DMS53 (cell line): ENCODE measurements around the gene TBP.
"Not testable (repeated sequence)": the region's sequence is repeated elsewhere in the genome, so short reads cannot be mapped to it uniquely, and the experiment has no call there.

ENCODE experiments used
- DNase-seq: peaks from one replicate; lab custom pipeline; 2025; lab: John Stamatoyannopoulos, UW

The TBP gene

DNA sequence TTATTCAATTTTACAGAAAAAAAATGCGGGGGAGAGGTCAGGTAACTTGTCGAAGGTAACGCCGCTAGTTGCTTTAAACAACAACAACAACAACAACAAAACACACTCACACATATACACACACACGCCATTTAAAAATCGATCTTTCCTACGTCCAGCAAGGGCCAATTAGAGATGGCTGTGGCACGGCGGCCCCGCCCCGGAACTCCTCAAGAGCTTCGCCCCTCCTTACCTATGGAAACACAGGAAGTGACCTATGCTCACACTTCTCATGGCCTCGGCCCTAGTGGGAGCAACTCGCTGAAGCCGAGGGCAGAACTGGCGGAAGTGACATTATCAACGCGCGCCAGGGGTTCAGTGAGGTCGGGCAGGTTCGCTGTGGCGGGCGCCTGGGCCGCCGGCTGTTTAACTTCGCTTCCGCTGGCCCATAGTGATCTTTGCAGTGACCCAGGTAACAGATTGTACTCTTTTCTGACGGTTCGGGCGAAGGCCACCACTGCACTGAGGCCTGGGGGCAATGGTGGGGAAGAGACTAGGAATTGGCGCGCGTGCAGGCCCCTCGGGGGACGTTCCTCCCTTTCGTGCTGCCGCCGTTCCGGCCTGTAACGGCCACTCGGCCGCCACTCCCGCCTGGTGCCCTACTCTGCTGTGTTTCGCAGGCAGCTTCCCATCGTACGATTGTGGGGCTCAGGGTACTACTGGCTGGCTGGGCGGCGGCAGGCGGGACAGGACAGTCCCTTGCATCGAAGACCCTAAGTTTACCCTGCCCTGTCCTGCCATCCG, at the start of gene TBP:
TBP (plus strand) TSS at position 357 of the 783 bp plus-strand sequence. CDS start 2,661 bp downstream, outside the sequence.
- DNase-seq = peak; percentile 98

DNA sequence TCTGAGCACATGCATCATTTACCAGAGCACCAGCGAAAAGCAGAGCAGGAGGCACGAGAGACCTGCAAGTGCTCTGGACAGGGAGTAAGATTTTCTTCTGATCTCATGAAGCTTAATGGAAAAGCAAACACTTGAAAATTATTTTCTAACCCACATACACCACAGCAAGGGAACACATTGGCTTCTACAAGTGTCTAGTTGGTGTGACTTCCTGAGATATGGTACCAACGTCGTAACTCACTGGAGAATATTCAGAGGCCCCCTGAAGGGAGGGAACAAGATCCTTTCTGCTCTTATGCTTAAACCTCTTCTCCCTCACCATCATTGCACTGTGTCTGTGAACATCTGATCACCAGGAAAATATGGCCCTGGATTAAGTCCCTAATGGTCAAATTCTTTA, 49.7 kb upstream of the TBP start:
- peak; percentile 60 for DNase-seq

DNA sequence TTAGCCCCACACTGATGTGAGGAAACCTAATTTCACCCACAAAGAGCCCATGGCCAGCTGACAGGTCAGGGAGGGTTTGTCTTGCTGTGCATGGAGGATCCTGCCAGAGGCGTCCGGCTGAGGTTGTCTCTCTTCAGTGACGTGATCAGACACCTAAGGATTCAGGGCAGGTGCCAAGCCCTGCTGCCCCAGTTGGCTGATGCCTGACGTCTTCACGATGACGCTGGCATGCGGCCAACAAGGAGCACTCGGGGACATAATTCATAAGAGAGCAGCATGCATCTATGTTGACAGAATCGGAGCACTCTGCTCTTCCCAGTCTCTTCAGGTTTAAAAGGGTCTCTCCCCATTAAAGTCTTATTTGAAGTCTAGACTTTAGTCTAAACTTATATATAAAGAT, 48.9 kb upstream of the TBP start:
- DNase-seq = peak; percentile 80

DNA sequence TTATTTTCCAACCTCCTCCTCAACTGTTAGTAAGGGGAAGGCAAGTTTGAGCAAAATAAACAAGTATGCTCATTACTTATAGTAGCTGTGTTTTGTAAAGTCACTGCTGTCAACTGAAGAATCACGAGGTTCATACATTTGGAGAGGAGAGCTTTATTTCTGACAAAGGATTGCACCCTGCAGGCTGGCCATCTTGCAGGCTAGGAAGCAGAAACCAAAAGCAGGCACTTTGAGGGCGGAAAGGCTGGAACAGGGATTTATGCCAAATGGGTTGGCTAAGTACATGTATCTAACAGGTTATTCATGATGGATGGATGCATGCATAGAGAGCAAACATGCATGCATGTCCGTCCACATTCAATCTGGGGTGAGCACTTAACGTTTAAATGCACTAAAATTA, 47.7 kb upstream of the TBP start:
- DNase-seq = no peak

DNA sequence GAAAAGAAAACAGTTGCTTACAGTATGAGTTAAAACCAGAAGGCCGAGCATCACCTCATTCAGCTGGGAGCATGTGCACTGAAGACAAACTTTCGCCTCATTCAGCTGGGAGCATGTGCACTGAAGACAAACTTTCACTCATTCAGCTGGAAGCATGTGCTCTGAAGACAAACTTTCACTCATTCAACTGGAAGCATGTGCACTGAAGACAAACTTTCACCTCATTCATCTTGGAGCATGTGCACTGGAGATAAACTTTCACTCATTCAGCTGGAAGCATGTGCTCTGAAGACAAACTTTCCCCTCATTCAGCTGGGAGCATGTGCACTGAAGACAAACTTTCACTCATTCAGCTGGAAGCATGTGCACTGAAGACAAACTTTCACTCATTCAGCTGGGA, 46.4 kb upstream of the TBP start:
- not testable (repeated sequence) for DNase-seq

DNA sequence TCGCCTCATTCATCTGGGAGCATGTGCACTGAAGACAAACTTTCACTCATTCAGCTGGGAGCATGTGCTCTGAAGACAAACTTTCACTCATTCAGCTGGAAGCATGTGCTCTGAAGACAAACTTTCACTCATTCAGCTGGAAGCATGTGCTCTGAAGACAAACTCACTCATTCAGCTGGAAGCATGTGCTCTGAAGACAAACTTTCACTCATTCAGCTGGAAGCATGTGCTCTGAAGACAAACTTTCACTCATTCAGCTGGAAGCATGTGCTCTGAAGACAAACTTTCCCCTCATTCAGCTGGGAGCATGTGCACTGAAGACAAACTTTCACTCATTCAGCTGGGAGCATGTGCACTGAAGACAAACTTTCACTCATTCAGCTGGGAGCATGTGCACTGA, 45.9 kb upstream of the TBP start:
- DNase-seq = not testable (repeated sequence)

DNA sequence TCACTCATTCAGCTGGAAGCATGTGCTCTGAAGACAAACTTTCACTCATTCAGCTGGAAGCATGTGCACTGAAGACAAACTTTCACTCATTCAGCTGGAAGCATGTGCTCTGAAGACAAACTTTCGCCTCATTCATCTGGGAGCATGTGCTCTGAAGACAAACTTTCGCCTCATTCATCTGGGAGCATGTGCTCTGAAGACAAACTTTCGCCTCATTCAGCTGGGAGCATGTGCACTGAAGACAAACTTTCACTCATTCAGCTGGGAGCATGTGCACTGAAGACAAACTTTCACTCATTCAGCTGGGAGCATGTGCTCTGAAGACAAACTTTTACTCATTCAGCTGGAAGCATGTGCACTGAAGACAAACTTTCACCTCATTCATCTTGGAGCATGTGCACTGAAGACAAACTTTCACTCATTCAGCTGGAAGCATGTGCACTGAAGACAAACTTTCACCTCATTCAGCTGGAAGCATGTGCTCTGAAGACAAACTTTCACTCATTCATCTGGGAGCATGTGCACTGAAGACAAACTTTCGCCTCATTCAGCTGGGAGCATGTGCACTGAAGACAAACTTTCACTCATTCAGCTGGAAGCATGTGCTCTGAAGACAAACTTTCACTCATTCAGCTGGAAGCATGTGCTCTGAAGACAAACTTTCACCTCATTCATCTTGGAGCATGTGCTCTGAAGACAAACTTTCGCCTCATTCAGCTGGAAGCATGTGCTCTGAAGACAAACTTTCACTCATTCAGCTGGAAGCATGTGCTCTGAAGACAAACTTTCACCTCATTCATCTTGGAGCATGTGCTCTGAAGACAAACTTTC, 45.1 kb upstream of the TBP start:
- not testable (repeated sequence) for DNase-seq

DNA sequence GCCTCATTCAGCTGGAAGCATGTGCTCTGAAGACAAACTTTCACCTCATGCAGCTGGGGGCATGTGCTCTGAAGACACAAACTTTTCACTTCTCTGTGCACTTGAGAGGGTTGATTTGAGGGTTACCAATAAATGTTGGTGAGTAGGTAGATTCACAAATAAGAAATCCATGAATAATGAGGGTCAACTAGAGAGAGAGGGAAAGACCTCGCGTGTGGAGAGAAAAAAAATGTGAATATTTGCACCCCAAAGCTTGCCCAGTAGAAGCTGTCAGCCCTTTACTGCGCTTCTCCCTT, 44.5 kb upstream of the TBP start:
- DNase-seq = no peak

DNA sequence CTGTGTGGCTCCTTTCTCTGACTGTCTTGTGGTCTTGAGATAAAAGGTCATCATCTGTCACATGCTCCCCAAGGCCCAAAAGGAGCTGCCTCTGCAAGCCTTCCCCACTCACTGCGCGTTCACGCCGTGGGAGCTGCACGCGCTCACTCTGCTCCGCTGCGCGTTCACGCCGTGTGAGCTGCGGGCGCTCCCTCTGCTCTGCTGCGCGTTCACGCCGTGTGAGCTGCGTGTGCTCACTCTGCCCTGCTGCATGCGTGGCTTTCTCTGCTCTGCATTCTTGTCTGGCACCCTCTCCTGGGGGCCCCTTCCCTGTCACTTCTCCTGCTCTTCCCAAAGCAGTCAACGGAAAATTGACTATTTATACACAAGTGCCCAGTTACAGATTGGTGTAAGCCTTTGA, 43.5 kb upstream of the TBP start:
- DNase-seq = no peak

DNA sequence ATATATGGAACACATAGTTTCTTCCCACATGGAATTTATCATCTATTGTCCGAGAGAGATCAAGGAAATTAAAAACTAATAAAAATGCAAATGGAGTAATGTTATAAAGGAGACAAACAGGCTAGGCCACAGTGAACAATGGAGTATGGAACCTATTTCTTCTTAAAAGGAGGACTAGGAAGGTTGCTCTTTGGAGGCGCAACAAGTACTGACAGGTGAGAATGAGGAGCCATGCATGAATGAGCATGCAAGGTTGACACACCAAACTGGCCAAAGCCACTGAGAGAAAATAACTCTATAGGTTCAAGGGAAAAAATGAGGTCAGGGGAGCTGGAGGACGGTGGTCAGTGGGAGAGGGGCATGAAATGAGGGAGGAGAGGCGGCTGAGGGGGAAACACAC, 41.9 kb upstream of the TBP start:
- DNase-seq = peak; percentile 59

DNA sequence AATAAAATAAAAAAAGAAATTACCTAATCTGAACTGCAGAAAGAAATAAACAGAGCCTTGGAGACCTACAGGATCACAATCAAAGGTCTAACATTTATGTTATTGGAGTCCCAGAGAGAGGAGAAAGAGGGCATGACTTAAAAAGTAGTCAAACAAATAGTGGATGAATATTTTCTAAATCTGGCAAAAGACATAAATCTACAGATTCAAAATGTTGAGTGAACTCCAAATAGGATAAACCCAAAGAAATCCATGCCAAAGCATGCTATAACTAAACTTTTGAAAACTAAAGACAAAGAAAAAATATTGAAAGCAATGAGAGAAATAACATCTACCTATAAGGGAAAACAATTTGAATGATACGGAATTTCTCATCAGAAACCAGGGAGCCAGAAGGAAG, 39.3 kb upstream of the TBP start:
- no peak for DNase-seq

DNA sequence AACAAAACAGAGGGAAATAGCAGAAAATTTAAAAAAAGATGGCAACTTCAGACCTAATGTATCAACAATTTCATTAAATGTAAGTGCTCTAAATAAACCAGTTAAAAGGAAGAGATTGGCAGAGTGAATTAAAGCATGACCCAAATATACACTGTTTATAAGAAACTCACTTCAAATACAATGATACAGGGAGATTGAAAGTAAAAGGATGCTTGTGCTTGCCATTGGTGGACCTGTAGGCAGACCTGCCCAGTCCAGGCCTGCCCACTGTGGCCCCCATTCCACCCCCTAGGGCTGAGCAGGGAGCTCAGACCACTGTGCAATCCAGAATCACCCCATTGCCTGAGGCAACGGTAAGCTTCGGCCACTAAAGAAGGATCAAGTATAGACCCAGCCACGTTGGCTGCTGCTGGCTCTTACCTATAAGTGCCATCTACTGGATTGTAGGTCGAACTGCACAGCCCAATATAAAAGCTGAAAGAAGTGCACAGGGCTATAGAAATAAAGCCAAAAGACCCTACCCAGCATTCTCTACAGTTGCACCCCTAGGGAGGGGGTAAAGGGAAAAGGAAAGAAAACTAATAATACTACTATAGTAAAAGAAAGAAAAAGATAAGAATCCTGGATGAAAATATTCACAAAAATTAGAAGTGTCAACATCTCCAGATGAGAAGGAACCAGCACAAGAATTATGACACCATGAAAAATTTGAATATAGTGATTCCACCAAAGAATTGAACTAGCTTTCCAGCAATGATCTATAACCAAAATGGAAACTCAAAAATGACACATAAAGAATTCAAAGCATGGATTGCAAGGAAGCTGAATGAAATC, 37.2 kb upstream of the TBP start:
- peak; percentile 87 for DNase-seq

DNA sequence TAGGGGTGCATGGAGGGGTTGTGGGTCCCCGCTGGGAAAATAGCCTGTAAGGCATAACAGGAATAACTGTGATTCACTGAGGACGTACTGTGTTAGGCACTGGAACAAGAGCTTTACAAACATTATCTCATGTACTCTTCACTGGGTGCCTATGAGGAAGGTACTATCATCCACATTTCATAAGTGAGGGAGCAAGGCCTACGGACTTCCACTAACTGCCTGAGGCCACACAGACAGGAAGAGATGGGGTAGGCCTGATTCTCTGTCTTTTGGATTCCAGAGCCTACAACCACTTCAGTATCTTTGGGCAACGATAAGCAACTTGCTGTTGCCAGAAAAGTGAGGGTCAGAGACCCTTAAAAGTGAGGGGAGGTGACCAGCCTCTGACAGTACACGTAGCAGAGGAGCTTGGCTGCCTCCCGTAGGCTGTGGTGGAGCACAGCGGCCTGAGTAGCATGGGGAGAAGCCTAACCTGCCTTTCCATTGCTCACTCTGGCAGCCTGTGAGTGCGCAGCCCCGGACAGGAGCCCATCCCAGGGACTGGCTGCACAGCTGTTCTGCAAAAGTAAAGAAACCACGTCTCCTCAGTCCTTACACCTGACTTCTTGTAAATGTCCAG, 31.5 kb upstream of the TBP start:
- peak; percentile 66 for DNase-seq

DNA sequence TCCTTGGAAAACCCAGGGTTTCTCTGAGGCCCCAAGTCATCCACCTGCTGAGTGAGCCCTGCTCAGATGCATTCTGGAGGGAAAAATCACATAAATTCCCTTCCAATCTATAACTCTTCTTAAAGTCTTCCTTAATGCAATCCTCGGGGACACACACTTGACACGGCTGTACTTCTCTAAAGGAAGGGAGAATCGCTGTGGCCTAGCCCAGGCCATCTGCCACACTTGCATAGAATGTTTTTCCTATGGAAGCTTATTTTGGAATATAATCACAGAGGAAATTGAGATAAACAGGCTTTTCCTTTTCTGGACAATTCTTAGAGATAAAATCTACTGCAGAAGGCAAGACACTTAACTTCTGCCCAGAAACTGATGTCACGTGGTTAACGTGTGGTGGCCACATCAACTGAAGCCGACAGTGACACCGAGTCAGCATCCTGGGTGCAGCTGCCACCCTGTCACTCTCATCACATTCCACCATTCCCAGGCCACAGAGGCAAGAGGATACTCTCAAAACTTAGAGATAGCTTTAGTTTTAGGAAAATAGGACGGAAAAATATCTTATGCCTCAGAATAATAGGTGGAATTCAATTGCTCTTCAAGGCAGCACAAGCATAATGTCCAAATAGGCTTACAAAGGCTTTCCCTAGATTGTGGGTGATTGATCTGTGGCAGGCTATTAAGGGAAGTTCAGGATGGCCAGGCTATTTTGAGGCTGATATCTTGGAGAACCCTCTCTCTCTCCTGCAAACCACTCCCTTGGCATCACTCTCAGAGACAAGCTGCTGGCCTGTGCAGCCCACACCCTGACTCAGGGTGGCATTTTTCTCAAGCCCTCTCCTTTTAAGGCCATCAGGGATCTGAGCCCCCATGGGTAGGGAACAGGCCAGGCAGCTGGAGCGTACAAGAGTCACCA, 30.7 kb upstream of the TBP start:
- DNase-seq = no peak

DNA sequence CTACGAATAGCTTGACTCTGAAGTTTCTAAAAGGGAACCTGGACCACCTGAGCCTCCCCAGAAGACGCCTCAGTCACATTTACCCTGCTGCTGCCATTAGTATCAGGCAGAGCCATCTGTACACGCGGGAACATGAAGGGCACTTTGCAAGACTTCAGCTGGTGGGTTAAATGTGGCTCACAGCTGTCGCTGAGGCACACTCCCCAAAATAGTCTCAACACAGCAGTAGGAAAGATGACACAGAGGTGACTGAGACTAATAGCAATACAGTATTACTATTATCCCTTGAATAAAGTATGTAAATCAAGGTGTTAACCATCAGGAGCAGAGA, 30.0 kb upstream of the TBP start:
- DNase-seq = no peak

DNA sequence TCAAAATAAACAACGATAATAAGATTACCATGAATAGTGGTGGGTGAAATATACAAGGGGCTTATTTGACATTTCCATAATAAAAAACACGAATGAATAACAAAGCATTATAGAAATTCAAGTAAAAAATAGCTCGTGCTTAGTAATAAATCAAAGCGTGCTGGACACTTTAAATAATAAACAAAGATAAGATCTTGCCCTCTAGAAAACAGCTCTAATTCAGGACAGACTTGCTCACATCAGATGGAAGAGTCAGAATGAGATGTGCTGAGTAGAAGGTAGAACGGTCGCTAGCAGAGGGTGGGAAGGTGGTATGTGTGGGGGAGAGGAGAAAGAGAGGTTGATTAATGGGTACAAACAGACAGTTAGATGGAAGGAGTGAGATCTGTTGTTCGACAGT, 28.4 kb upstream of the TBP start:
- DNase-seq = no peak

DNA sequence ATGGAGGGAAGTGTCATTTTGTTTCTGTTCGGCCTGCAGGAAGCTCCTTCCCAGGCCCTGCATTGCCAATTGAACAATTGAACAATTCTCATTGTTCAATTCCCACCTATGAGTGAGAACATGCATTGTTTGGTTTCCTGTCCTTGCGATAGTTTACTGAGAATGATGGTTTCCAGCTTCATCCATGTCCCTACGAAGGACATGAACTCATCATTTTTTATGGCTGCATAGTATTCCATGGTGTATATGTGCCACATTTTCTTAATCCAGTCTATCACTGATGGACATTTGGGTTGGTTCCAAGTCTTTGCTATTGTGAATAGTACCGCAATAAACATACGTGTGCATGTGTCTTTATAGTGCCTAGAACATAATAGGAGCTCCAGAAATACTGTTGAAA, 26.2 kb upstream of the TBP start:
- not testable (repeated sequence) for DNase-seq

DNA sequence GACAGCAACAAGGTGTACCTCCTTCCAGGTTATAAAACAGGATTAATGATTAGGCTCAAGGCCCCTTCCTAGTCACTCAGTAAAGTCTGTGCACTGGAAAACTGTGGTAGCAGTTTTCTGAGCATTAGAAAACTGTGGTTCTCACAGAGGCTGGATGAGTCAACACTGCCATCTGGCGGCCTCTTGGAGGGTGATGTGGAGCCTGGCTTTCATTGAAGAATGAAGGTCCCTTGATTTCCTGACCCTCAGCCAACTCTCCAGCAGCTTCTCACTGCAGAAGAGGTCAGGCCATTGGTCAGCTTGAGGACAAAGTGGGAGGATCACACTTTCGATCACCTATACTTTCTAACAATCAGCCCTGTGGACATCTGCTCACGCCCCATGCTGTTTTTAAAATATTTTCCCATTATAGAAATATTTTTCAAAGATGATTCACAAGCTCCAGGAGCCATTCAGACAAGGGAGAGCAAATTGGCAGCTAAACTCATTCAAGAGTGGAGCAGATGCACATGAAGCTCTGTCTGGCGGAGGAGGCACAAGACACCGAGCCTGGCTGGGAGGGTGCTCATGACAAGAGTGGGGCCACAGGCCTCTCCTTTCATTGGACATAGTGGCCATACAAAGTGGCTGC, 24.2 kb upstream of the TBP start:
- DNase-seq = peak; percentile 79

DNA sequence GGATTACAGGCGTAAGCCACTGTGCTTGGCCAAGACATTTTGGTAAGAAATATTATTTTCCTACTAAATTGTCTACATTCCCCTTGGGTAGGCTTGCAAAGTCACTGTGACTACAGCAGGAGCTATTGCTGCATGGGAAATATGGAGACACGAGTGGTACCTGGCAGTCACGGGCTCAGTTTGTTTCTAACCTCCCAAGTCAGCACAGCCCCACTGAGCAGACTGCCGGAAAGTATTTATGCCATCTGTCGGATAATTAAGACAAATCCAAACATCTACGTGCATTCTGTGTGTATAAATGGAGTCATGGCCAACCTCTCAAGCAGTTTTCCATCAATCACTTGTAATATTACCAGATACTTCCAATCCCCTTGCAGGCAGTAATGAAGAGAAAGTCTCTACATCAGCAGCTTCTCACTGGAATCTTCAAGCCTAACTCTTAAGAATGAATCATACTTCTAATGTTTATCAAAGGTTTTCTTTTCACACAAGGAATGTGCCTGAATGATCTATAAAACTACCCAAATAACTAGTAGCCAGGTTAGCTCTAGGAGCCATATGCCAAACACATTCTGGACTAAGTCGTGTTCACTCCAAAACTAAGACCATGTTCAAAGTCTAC, 21.2 kb upstream of the TBP start:
- DNase-seq = no peak

DNA sequence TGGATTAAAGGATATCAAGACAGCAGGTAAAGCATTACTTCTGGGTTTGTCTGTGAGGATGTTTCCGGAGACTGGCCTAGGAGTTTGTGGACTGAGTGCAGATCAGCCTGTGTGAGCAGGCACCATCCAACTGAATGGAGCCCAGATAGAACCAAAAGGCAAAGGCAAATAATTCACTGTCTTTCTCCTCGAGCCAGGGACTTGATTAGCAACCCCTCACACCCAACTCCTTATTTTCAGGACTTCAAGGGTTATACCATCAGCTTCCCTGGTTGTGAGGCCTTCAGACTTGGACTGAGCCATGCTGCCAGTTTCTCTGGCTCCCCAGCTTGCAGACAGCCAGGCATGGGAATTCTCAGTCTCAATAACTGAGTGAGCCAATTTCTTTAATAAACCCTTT, 20.4 kb upstream of the TBP start:
- no peak for DNase-seq
